ENCODE results near the gene MMP26.

Gene MMP26

DNA sequence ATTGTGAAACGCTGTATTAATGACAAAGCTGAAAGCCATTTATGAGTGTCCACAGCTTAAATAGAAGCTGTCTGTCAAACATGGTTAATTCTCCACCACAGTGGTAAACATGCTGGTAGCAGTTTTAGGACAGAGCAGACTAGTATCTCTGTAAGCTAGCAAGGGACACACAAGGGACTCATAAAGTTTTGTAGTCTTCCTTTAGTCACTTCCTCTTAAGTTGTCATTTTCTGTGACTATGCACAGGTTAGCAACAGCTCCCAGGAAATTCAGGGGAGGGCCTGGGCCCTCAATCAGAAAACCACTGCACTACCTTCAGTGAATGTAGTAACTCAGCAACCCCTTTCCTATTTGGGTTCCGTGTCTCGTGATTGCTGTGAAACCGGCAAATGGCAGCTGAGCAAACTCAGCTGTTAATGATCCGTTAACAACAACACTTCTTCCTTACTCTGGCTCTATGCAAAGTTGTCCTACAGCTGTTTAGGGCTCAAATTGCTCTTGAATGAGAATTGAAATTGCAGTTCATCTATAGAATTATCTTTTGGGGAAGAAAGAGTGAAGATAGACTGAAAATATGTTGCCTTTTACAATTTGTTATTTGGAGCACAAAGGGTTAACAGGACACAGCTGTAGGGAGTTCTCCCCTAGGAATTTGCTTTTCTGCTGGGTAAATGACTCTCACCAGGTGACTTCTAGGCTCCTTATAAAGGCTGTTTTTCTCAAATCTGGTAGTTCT lies at the start of gene MMP26:
Gene MMP26 (plus strand): TSS at position 731 of the 736 bp plus-strand sequence.
- no peak for DNase-seq (ENCODE audit: low spot score)

DNA sequence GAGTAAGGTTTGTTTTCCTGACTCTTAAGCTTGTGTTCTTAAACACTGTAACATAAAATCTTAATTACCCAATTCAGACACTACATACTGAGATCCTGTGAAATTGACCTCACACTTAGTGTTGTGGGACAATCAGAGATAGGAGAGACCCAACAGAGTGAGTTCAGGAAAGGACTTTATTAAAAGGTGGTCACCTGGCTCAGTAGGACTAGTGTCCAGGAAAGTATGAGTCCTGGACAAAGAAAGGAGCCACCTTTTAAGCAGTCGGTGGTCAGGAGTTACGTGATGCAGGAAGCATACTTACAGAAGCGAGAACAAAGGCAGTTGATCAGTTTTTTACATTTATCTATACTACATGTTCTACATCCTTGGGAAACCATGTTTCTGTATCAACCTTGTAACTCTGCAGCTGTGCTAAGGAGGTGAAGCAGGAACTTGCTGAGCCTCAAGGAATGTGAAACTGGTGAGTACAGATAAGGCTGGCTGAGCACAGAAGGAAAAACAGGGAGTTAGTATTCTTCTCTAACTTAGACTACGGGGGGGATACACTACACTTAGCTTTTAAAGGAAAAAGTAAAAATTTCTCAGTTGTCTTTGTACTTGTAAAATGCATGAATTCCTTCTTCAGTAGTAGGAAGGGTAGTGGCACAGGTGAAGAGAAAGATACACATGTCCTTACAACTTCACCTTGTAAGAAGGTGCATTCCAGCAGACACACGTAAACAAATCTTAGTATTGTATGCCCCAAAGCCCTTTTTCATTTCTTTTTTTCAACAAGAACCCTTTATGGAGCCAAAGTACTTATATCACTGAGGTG lies 45.7 kb upstream of the MMP26 start:
- DNase-seq (ENCODE audit: low spot score) = no peak

DNA sequence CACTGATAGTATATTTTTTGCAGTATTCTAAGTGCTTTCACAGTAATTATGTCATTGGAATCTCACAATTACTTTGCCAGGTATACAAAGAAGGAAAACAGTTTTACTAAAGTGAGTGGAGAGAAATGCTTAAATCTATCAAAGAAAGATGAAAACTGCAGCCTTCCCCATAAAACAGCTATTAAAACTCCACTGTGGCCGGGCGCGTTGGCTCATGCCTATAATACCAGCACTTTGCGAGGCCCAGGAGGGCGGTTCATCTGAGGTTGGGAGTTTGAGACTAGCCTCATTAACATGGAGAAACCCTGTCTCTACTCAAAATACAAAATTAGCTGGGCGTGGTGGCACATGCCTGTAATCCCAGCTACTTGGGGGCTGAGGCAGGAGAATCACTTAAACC lies 41.7 kb upstream of the MMP26 start:
- DNase-seq (ENCODE audit: low spot score) = no peak

DNA sequence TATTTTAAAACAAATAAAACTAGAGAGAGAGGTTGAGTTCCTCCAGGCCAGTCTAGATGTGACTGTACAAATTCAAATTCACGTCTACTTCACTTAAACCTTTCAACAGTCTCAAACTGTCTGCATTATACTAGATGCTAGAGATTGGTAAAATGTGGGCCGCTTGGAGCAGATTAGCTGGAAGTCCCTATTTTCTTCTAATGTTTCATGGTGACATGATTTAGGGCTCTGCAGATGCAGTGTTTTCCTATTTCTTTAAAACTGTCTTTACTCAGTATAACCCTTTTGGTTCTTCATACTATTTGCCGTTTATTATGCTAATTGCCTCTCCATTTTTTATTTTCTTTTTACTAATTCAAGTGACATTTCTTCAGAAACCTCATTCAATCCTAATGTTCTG lies 40.4 kb upstream of the MMP26 start:
- DNase-seq (ENCODE audit: low spot score) = no peak

DNA sequence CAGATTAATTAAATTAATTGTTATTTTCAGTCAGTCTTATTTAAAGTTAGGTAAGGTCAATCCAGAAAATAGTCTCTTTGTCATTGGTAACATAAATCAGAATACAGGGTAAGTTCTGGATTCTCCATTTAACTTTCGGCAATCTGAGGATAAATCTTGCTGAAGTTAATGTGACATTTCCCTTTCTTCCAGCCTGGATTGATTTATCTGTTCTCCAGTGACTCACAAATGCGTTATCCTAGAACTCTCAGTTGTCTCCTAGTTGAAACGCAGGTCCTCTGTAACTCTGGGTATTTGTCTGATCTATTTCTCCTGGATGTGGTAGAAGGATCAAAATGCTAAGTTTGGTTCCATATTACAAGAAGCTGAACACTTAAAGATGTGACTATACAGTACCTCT lies 39.8 kb upstream of the MMP26 start:
- no peak for DNase-seq (ENCODE audit: low spot score)

DNA sequence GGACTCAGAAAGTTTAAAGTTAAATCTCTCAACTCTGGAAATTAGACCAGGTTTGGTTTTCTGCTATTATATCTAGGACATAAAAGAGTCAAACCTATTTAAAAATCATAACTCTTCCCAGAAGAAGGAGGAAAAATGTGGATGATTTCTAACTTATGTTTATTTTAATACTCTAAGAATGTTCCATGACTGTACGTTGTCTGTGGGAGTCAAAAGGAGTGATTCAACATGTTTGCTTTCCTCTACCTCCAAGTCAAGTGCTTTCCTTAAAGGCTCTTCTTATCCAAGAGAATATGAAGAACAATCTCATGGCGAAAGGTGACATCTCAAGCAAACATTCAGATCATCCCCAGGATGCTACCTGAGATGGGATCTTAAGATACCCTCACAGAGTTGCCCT lies 39.2 kb upstream of the MMP26 start:
- no peak for DNase-seq (ENCODE audit: low spot score)

DNA sequence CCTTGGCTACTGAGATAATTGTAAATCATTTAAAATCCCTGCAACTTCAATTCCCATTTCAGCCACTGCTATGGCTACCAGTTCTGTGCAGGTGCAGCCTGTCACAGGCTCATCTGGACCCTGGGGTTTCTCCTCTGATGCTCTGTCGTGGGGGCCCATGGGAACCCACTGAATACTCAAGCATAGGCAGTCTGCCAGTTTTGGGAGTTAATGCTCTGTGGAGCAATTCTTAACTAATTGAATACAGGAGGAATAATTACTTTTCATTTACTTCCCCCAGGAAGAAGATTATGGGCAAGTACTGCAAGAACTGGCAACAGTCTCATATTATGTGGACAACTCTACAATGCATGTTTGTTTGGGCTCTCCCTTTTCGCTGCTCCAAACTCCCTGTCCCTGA lies 32.8 kb upstream of the MMP26 start:
- DNase-seq (ENCODE audit: low spot score) = no peak

DNA sequence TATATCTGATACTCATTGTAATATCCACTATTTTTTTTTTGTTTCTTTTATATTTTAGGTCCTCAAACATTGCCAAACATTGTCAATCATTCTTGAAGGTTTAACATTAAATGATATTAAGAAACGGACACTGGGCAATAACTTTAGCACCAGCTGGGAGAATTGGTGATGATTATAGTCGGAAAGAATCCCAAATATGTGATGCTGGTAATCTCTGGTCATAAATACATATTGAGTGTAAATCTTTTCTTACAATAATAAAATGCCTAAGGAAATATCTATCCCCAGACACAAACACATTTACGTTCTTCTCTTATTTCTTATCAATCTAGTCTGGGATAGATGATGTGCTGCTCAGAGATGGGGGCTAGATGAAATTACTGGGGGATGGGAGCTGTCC lies 32.1 kb upstream of the MMP26 start:
- DNase-seq (ENCODE audit: low spot score) = no peak

DNA sequence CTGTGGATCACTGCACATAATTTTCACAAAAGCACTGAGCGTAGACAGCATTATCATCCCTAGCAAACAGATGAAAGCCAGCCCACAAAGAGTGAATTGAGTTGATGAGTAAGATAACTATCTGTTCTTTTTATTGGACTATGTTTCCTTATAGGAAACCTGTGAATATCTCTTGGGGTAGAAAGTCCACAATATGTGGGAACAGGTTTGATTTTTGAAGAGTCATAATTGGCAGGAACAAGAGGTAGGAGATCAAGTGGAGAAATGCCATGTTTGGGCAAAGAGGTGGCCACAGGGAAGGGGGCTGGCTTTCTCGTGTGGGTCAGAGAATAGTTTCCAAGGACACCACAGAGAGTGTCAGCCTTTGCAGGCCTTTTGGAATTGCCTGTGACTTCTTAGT lies 30.8 kb upstream of the MMP26 start:
- no peak for DNase-seq (ENCODE audit: low spot score)

DNA sequence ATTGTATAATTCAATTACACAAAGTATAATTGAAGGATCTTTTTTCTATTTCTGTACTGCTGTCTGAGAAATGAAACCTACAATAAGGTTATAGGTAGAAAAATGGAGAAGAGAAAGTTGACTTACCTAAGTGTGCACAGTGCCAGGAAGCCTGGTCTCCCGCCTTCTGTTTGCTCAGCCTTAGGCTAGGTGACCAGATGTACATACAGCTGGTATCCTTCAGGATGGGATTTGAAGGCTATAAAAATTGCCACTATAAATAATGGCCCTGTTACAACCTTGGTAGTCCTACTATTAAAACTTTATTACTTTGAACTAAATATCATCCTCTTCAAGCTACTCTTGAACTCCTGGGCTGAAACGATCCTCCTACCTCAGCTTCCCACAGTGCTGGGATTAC lies 26.6 kb upstream of the MMP26 start:
- no peak for DNase-seq (ENCODE audit: low spot score)

DNA sequence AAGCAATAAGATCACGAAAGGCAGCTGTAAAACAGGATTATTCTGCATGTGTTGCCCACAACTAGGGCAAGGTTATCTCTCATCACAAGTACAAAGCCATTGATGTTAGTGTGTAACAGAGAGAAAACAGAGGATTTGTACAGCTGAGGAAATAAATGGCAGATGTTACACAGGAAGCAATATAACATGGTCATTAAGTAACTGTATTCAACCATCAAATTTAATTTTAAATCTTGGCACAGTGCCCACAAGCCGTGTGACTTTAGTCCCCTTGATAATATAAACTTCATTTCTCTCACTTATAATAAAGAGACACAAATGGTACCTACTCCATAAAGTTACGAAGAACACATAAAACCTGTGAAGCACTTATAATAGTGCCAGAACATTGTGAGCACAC lies 24.2 kb upstream of the MMP26 start:
- DNase-seq (ENCODE audit: low spot score) = no peak

DNA sequence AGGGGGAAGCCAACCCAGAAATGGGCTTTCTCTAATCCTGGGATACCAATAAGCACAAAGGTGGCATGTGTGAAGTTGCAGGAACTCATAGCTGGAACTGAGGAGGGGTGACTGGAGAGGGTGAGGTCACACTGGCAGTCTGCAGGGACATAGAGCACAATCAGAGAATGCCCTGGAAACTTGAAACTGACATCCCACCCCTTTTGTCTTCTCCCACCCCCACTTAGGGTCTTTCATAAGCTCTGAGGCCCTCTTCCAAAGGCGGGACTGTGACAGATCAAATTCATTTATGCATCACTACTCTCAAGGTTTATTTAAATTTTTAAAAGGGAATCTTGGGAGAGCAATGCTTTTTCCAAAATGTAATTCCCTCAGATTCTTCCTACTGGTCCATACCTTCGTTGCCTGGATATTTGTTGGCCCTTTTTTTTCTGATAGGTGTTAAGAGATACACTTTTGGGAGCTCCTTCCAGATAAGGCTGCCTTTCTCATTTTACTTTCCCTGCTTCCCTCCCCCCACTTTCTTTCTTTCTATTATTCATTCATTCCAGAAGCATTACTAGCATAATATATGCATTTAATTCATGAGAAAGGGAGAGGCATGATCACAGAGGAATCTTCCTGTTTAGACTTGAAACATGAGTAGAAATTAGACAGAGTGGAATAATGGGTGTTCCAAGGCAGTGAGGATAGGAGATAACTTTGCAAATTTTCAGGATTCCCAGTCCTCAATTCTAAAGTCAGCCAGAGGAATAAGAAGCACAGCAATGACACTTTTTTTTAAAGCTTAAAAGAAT lies 21.8 kb upstream of the MMP26 start:
- no peak for DNase-seq (ENCODE audit: low spot score)

DNA sequence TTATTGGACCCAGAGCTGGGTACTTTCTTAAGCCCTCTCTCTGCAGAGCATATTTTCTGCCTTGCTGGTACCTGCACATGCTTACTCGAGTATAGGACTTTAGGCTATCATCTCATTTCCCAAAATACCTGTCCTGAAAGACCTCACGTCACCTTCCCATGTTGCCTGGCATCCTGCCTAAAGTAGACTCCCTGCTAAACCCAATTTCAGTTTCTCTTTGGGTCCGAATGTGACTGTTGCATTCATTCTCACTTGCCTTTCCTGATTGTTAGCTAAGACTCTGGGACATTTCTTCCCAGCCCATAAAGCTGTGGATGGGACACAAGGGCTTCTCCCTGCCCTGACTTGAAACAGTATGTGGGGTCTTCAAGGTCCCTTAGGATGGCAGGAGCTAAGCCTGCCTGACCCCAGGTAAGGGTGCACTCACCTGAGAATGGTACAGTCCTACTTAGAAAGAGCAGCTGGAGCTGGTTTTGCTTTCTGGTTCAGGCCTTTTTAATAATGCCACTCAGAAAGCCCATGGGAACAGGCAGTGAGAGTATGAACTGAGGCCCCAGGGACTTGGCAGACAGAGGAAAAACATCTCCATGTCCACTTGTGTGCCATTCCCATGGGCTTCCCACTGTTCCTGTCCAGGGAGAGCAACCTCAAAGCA lies 19.8 kb upstream of the MMP26 start:
- no peak for DNase-seq (ENCODE audit: low spot score)

DNA sequence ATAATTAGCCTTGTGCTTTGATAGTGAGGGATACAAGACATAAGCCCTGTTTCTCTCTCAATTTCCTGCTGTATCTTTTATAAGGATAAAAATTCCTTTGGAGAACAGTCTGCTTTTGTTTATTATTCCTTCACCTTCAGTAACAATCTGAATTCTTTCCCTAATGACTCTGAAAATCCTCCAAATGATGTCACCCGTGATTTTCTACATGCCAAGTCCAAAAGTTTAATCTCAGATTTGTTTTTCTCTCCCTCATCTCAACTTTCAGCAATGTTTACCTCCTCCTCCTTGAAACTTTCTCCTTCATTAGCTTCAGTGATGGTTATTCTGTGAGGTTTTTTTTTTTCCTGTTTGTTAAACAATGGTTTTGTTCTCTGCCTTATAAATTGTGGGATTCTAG lies 9.1 kb upstream of the MMP26 start:
- DNase-seq (ENCODE audit: low spot score) = no peak

DNA sequence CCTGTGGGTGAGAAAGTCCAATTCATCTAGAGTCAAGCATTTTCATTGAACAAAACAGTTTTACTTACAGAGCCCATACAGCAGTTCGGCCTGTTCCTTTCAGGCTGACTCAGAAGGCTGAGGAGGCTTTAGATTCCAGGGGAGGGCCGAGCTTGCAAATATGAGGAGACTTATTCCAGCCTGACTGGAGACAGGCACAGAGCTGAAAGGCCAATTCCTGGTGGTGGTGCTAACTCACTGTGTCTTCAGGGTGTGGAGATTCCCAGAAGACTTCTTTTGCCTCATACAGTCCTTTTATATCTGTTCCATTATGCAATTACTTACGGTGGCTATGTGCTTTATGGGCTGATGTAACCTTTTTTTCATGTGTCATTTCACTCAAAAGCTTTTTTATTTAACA lies 7.0 kb upstream of the MMP26 start, which contains the start of gene OR51E2:
Gene OR51E2 (minus strand): TSS at position 269 of the 400 bp plus-strand sequence. CDS start 15,142 bp downstream, outside the sequence.
- no peak for DNase-seq (ENCODE audit: low spot score)

DNA sequence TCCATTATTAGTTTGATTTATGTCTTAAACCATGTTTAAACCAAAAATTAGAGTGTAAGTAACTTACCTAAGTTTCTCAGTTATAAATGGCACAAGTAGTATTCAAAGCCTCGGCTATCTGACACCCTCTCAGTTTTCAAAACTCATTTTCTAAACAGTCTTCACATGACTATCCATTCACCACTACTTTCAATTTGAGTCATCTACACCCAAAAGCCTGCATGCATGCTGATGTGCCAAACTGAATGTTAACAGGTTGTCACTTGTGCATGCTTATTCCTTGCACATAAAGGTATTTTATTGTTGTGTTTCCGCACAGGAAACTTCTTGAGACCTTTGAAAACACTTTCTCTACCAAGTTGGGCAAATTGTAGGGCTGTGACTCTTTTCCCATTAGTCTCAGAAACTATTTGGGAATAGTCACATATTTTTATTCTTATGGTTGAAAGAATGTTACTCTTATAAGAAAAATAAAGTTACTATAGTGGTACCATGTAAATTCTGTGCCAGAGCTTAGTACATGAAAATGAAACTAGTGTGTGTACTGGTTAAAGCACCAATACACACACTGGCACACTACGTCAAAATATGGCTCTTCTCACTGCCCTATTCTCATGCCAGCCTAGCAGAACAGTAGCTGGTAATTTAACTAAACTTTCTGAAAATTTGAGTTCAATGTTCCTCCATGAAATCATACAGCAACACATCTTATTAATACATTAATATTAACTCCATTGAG lies 4.7 kb upstream of the MMP26 start:
- DNase-seq (ENCODE audit: low spot score) = no peak

DNA sequence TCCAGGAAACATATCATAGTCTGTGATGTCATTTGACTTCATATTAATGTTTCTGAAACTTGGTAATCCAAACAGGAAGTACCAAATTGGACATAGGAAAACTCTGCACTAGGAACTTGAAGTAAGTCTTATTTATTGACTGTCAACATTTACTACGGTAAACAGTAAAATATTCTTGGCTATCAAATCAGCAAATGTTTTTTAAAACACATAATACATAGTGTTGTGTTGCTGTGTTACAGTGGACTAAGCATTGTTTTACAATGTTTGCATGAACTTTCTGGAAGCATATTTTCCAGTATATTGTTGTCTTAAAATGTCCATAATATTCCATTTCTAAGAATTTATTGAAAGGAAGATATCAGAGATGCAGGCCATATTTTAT lies 4.2 kb upstream of the MMP26 start:
- DNase-seq (ENCODE audit: low spot score) = no peak

DNA sequence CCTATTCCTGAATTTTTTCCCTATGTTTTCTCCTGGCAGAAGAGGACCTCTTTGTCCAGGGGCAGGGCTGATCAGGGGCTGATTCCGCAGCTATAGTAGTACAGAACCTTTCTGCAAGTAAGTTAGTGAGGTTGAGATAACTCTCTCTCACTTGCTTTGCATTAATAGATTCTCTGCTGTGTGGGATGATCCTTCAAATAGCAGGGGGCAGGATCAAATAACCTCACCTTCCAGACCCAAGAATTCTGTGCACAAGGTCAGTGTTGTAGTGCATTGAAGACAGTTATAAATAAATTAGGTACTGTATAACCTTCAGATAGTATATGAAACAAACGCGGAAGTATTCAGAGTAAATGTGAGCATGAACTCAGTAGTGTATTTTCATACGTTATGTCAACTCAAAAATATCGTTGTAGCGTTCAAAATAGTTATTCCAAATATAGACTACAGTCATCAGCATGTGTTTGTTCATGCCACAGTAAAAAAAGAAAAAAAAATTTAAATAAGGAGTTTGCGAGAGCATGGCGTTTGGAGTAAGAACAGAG lies 278 bp downstream of the MMP26 start:
- no peak for DNase-seq (ENCODE audit: low spot score)

DNA sequence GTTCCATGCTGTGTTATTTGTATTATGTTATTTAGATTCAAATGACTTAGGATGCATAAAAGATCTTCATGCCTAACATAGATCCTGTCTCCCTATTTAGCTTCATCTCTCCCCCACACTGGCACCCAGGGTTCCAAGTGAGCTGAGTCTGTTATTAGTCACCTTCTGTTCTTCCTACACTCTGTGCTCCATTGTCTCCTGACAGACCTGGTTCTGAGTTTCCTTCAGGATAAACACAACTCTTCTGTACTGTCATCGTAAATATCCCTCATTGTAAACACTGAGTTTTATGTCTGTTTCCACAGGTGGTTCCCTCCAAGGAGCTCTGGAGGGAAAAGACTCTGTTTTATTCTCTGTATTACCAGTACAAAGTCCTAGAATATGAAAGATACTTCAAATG lies 8.7 kb downstream of the MMP26 start:
- no peak for DNase-seq (ENCODE audit: low spot score)

DNA sequence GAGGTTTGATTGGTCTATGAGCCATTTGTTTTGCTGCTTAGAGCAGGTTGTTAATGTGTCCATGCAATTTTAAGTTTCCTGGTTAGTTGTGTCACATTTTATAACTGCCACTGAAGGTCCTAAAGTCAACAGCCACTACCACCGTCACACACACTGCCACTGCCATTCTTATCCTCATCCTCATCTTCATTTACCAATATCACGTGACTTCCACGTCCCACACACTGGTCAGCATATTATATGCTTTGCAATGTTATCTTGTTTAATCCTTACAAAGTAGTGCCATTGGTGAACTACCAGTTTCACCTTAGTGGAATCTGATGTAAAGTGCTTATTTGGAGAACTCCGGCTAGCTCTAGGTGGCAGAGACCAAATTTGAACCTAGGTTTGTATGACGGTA lies 9.7 kb downstream of the MMP26 start:
- no peak for DNase-seq (ENCODE audit: low spot score)

Measured in CD4-positive, alpha-beta T cell treated with Interleukin-2 at 100 ng/mL for 4 hours (primary cell).